Islet of Langerhans (tissue), 1 donor: ENCODE data around the gene KCNK17.

Source experiments
- FAIRE-seq: peaks from one replicate; lab custom pipeline; 2011; peaks lifted over from hg19 to GRCh38; lab: Jason Lieb, UNC

The KCNK17 gene

GRCh38 chr6:39314273-39314795 is at the start of gene KCNK17:
TSS of gene KCNK17 (minus strand) at chr6:39314419. CDS start at chr6:39314320, 99 bp downstream.
- no peak for FAIRE-seq

GRCh38 chr6:39363280-39363679 is 49.1 kb upstream of the KCNK17 start:
- FAIRE-seq, result no peak

- no peak for FAIRE-seq
Observed at GRCh38 chr6:39362487-39362865, 48.3 kb upstream of the KCNK17 start.

GRCh38 chr6:39361657-39362486 is 47.7 kb upstream of the KCNK17 start:
- FAIRE-seq, result peak; percentile 61

GRCh38 chr6:39360378-39360777 is 46.2 kb upstream of the KCNK17 start:
- FAIRE-seq, result no peak

- peak; percentile 36 for FAIRE-seq
Observed at GRCh38 chr6:39357998-39358686, 43.9 kb upstream of the KCNK17 start.

- FAIRE-seq, result no peak
Observed at GRCh38 chr6:39353698-39354315, 39.6 kb upstream of the KCNK17 start.

GRCh38 chr6:39350723-39351505 is 36.7 kb upstream of the KCNK17 start:
- no peak for FAIRE-seq

GRCh38 chr6:39348740-39349139 is 34.5 kb upstream of the KCNK17 start:
- FAIRE-seq, result no peak

GRCh38 chr6:39347906-39348585 is 33.8 kb upstream of the KCNK17 start:
- FAIRE-seq, result no peak

GRCh38 chr6:39347206-39347605 is 33.0 kb upstream of the KCNK17 start:
- FAIRE-seq, result no peak

- FAIRE-seq, result no peak
Observed at GRCh38 chr6:39344821-39345280, 30.6 kb upstream of the KCNK17 start.

- no peak for FAIRE-seq
Observed at GRCh38 chr6:39343396-39343870, 29.2 kb upstream of the KCNK17 start.

GRCh38 chr6:39342692-39343395 is 28.6 kb upstream of the KCNK17 start:
- no peak for FAIRE-seq

GRCh38 chr6:39341937-39342336 is 27.7 kb upstream of the KCNK17 start:
- FAIRE-seq, result no peak

- no peak for FAIRE-seq
Observed at GRCh38 chr6:39341352-39341751, 27.1 kb upstream of the KCNK17 start.

GRCh38 chr6:39339868-39340550 is 25.8 kb upstream of the KCNK17 start:
- peak; percentile 94 for FAIRE-seq

- FAIRE-seq, result no peak
Observed at GRCh38 chr6:39339096-39339867, 25.1 kb upstream of the KCNK17 start.

GRCh38 chr6:39338397-39338796 is 24.2 kb upstream of the KCNK17 start:
- FAIRE-seq, result no peak
